Calu3 (cell line): ENCODE measurements around the gene ZNF205. TPM values are rescaled to one million over a fixed set of nuclear protein-coding genes. Genes with fewer than 3 reads are reported as not detected.

Experiments used
- BruUV-seq: library from RNA; stranded (reverse); fragments of 400-500 nt; replicated peaks from 2 replicates; lab custom pipeline; 2021; lab: Mats Ljungman, UMichigan
- CTCF ChIA-PET: fragments of 300-600 bp; sonication (Branson Sonifier 250); formaldehyde crosslinking; loops from one replicate; lab custom pipeline; 2022; ENCODE audit warnings: antibody characterized with exemption; lab: Charles Lee
- DNase-seq: peaks from one replicate; pipeline ENCODE4 v3.0.0; 2022
- H3K27ac Mint-ChIP-seq: one replicate; pipeline ENCODE4 v1.8.0; 2022; ENCODE audit warnings: mixed read lengths; ENCODE audit not compliant: unreplicated experiment
- H3K27me3 Mint-ChIP-seq: one replicate; pipeline ENCODE4 v1.8.0; 2022; ENCODE audit warnings: mixed read lengths; ENCODE audit not compliant: unreplicated experiment
- H3K36me3 Mint-ChIP-seq: one replicate; pipeline ENCODE4 v1.8.0; 2022; ENCODE audit warnings: mild to moderate bottlenecking, moderate library complexity, mixed read lengths; ENCODE audit not compliant: insufficient read depth, unreplicated experiment
- H3K4me1 Mint-ChIP-seq: one replicate; pipeline ENCODE4 v1.8.0; 2022; ENCODE audit warnings: mild to moderate bottlenecking, low read depth, mixed read lengths; ENCODE audit not compliant: unreplicated experiment
- H3K4me3 Mint-ChIP-seq: one replicate; pipeline ENCODE4 v1.8.0; 2022; ENCODE audit warnings: mild to moderate bottlenecking, low read depth, moderate library complexity, mixed read lengths; ENCODE audit not compliant: unreplicated experiment
- H3K9me3 Mint-ChIP-seq: one replicate; pipeline ENCODE4 v1.8.0; 2022; ENCODE audit warnings: low read depth, mixed read lengths; ENCODE audit not compliant: unreplicated experiment
- intact Hi-C: fragments of 100-400 bp; cut with micrococcal nuclease; formaldehyde crosslinking; loops from one replicate; pipeline ENCODE4 v1.10.0; 2022; ENCODE audit not compliant: unreplicated experiment
- total RNA-seq: library from RNA; stranded (reverse); gene quantifications from 2 replicates; pipeline ENCODE4 v1.2.3, GENCODE V29; 2022
- TF ChIP-seq, protein P1 (sequence below): fragments of 200-600 bp; IDR thresholded peaks from one replicate; pipeline ENCODE4 v1.8.0; 2022; ENCODE audit warnings: antibody characterized with exemption; ENCODE audit not compliant: unreplicated experiment

The ZNF205 gene
- total RNA-seq, 1 experiment from 2014 or later = 17.2 TPM

DNA sequence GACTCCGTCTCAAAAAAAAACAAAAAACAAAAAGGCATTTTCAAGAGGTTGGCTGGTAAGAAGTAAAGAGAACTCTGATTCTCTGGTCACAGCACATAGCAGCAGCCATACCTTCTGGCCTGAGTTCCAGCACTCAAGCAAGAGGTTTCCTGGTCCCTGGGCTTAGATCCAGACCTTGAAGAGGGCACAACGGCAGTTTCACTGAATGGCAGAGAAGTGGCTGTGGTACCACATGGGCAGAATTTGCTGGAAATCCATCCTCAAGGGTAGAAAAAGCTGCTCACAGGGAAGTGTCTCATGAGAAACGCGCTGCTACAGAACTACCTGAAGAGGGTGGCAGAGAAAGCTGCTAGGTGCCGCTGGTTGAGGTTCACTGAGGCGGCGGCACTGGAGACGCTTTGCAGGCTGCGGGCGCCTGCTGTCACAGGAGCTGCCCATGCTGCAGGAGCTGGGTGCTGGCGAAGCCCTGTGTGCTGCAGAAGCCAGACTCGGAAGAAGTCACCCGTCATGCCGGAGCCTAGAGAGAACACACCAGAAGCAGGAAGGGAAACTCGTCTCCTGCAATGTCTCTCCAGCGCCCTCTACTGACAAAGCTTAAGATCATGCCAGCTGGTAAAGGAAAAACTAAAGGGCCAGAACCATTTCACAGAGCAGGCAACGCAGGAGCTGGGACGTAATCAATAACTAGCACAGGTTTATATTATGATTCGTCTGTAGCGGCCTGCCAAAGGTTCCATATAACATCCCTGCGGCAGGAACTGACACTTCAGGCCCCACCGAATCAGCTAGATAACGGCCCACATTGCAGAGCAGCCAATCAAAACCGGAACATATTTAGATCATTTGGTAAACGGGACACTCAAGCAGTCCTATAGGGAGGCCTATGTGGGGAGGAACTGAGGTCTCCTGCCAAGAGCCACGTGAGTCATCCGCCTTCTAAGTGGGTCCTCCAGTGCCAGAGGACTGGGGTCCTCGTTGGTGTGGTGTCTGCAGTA lies 17.0 kb downstream of the ZNF205 start:
- Mint-ChIP-seq H3K27me3 (no peaks in the 10 kb centered on the region), H3K27ac (peak overlapping the region; percentile 39), H3K4me3 (peak overlapping the region; percentile 73), H3K9me3 (no peaks in the 10 kb centered on the region), H3K36me3 (peaks cover 79% of the 10 kb centered on the region), H3K4me1 (peaks cover 14% of the 10 kb centered on the region)
- intact Hi-C loops = loop anchor here (2.0 kb wide), 2 partner anchors 23 to 71 kb away; no protein-coding TSS in a partner anchor
- TF ChIP-seq, protein P1, sequence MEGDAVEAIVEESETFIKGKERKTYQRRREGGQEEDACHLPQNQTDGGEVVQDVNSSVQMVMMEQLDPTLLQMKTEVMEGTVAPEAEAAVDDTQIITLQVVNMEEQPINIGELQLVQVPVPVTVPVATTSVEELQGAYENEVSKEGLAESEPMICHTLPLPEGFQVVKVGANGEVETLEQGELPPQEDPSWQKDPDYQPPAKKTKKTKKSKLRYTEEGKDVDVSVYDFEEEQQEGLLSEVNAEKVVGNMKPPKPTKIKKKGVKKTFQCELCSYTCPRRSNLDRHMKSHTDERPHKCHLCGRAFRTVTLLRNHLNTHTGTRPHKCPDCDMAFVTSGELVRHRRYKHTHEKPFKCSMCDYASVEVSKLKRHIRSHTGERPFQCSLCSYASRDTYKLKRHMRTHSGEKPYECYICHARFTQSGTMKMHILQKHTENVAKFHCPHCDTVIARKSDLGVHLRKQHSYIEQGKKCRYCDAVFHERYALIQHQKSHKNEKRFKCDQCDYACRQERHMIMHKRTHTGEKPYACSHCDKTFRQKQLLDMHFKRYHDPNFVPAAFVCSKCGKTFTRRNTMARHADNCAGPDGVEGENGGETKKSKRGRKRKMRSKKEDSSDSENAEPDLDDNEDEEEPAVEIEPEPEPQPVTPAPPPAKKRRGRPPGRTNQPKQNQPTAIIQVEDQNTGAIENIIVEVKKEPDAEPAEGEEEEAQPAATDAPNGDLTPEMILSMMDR = peak; percentile 95
- CTCF ChIA-PET = interaction anchor here (0.6 to 2.5 kb wide), 20 partner anchors 12 to 152 kb away, joined by 3 to 48 read pairs (median 4); partner anchors contain the start of gene OR1F1
- peak; percentile 89 for DNase-seq
- BruUV-seq = no TSS peak

DNA sequence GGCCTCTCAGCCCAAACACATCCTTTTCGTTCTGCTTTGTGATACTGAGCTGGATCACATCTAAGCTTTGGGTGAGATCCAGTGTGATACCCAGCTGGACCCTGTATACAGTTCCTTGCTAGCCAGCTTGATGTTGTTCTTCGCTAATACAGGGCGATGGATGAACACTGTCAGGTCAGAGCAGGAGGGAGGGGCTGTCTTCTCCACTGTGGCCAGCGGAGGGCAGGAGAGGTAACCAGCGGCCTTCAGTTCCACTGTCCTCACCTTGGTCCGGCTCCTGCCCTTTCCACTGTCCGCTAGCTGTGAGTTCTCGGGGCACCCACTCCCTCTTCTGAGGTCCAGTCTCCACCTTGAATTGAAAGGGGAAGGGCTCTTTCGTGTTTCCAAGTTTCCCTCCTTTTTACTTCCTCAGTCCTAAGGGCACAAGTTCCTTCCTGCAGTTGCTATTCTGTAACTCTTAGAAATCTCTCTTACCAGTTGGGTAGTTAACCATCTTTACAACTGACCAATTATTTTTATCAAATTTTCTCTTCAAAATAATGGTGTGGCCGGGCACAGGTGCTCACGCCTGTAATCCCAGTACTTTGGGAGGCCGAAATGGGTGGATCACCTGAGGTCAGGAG lies 19.5 kb downstream of the ZNF205 start:
- Mint-ChIP-seq H3K4me1 (peaks cover 22% of the 10 kb centered on the region), H3K27me3 (no peaks in the 10 kb centered on the region), H3K27ac (no peak overlapping the region), H3K9me3 (no peaks in the 10 kb centered on the region), H3K4me3 (no peak overlapping the region), H3K36me3 (peaks cover 74% of the 10 kb centered on the region)
- CTCF ChIA-PET = interaction anchor here (0.6 to 1.2 kb wide), 6 partner anchors 9 to 149 kb away, joined by 3 to 9 read pairs (median 4); no protein-coding TSS in a partner anchor
- TF ChIP-seq, protein P1 = peak; percentile 76
- intact Hi-C loops = no loop called here
- BruUV-seq = no TSS peak
- DNase-seq = peak; percentile 73

DNA sequence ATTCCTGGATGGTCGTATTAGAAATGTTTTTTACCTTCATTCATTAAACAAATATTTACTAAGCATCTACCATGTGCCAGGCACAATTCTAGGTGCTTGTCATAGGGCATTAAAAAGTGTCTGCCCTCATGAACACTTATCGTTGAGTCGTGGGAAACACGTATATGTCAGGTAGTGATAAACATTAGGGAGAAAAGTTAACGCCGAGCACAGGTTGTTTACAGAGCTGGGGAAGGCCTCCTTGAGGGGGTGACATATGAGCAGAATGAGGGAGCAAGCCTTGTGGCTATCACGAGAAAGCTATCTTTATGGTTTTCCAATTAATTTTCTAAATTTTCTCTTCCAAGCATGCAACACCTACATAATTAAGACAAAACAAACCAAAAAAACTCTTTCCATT lies 21.5 kb downstream of the ZNF205 start:
- Mint-ChIP-seq H3K36me3 (peaks cover 63% of the 10 kb centered on the region), H3K9me3 (no peaks in the 10 kb centered on the region), H3K27me3 (no peaks in the 10 kb centered on the region), H3K4me3 (peak overlapping the region; percentile 83), H3K27ac (peak overlapping the region; percentile 70), H3K4me1 (peaks cover 20% of the 10 kb centered on the region)
- BruUV-seq = no TSS peak
- DNase-seq = no peak
- CTCF ChIA-PET = interaction anchor here (1.5 to 2.2 kb wide), 3 partner anchors 9 to 75 kb away, joined by 8 to 19 read pairs (median 18); no protein-coding TSS in a partner anchor
- TF ChIP-seq, protein P1 = no peak
- intact Hi-C loops = no loop called here
